ENCODE results near the gene RTN4RL2.

RTN4RL2 gene

GRCh38 chr11:57460022-57460757 lies at the start of gene RTN4RL2:
Gene RTN4RL2 (plus strand): TSS chr11:57460528. CDS start chr11:57460866, 338 bp downstream.
- in situ Hi-C loops (cut with HindIII; ENCODE audit: low sequenced_read_pairs): no loop called here

- in situ Hi-C loops (cut with HindIII; ENCODE audit: low sequenced_read_pairs): no loop called here
Observed at GRCh38 chr11:57413681-57414080, 46.6 kb upstream of the RTN4RL2 start.

- in situ Hi-C loops (cut with HindIII; ENCODE audit: low sequenced_read_pairs): no loop called here
Observed at GRCh38 chr11:57414612-57415212, 45.6 kb upstream of the RTN4RL2 start.

GRCh38 chr11:57416436-57416835 lies 43.9 kb upstream of the RTN4RL2 start:
- in situ Hi-C loops (cut with HindIII; ENCODE audit: low sequenced_read_pairs): no loop called here

GRCh38 chr11:57417056-57417455 lies 43.3 kb upstream of the RTN4RL2 start:
- in situ Hi-C loops (cut with HindIII; ENCODE audit: low sequenced_read_pairs): no loop called here

GRCh38 chr11:57418131-57418530 lies 42.2 kb upstream of the RTN4RL2 start:
- in situ Hi-C loops (cut with HindIII; ENCODE audit: low sequenced_read_pairs): no loop called here

GRCh38 chr11:57419146-57419545 lies 41.2 kb upstream of the RTN4RL2 start:
- in situ Hi-C loops (cut with HindIII; ENCODE audit: low sequenced_read_pairs): no loop called here

GRCh38 chr11:57421066-57421465 lies 39.3 kb upstream of the RTN4RL2 start:
- in situ Hi-C loops (cut with HindIII; ENCODE audit: low sequenced_read_pairs): no loop called here

- in situ Hi-C loops (cut with HindIII; ENCODE audit: low sequenced_read_pairs): no loop called here
Observed at GRCh38 chr11:57421805-57422204, 38.5 kb upstream of the RTN4RL2 start.

GRCh38 chr11:57422669-57423068 lies 37.7 kb upstream of the RTN4RL2 start:
- in situ Hi-C loops (cut with HindIII; ENCODE audit: low sequenced_read_pairs): no loop called here

- in situ Hi-C loops (cut with HindIII; ENCODE audit: low sequenced_read_pairs): no loop called here
Observed at GRCh38 chr11:57424137-57424791, 36.1 kb upstream of the RTN4RL2 start.

GRCh38 chr11:57424792-57425564 lies 35.4 kb upstream of the RTN4RL2 start:
- in situ Hi-C loops (cut with HindIII; ENCODE audit: low sequenced_read_pairs): no loop called here

GRCh38 chr11:57425565-57426438 lies 34.5 kb upstream of the RTN4RL2 start:
- in situ Hi-C loops (cut with HindIII; ENCODE audit: low sequenced_read_pairs): no loop called here

GRCh38 chr11:57426439-57426928 lies 33.8 kb upstream of the RTN4RL2 start:
- in situ Hi-C loops (cut with HindIII; ENCODE audit: low sequenced_read_pairs): no loop called here

GRCh38 chr11:57426929-57427726 lies 33.2 kb upstream of the RTN4RL2 start, which contains the start of gene SLC43A3:
Gene SLC43A3 (minus strand): TSS chr11:57427121. CDS start chr11:57426172, 949 bp downstream.
- in situ Hi-C loops (cut with HindIII; ENCODE audit: low sequenced_read_pairs): no loop called here

- in situ Hi-C loops (cut with HindIII; ENCODE audit: low sequenced_read_pairs): no loop called here
Observed at GRCh38 chr11:57427727-57428082, 32.6 kb upstream of the RTN4RL2 start.

GRCh38 chr11:57428643-57429042 lies 31.7 kb upstream of the RTN4RL2 start:
- in situ Hi-C loops (cut with HindIII; ENCODE audit: low sequenced_read_pairs): no loop called here

- in situ Hi-C loops (cut with HindIII; ENCODE audit: low sequenced_read_pairs): loop anchor here (5.0 kb wide), 1 partner anchor 52 kb away; no protein-coding TSS in a partner anchor
Observed at GRCh38 chr11:57429946-57430345, 30.4 kb upstream of the RTN4RL2 start.

- in situ Hi-C loops (cut with HindIII; ENCODE audit: low sequenced_read_pairs): loop anchor here (5.0 kb wide), 1 partner anchor 51 kb away; no protein-coding TSS in a partner anchor
Observed at GRCh38 chr11:57430952-57431351, 29.4 kb upstream of the RTN4RL2 start.

Data from endothelial cell of hepatic sinusoid (primary cell).